ENCODE results near the gene CARMIL3.

CARMIL3 gene

DNA sequence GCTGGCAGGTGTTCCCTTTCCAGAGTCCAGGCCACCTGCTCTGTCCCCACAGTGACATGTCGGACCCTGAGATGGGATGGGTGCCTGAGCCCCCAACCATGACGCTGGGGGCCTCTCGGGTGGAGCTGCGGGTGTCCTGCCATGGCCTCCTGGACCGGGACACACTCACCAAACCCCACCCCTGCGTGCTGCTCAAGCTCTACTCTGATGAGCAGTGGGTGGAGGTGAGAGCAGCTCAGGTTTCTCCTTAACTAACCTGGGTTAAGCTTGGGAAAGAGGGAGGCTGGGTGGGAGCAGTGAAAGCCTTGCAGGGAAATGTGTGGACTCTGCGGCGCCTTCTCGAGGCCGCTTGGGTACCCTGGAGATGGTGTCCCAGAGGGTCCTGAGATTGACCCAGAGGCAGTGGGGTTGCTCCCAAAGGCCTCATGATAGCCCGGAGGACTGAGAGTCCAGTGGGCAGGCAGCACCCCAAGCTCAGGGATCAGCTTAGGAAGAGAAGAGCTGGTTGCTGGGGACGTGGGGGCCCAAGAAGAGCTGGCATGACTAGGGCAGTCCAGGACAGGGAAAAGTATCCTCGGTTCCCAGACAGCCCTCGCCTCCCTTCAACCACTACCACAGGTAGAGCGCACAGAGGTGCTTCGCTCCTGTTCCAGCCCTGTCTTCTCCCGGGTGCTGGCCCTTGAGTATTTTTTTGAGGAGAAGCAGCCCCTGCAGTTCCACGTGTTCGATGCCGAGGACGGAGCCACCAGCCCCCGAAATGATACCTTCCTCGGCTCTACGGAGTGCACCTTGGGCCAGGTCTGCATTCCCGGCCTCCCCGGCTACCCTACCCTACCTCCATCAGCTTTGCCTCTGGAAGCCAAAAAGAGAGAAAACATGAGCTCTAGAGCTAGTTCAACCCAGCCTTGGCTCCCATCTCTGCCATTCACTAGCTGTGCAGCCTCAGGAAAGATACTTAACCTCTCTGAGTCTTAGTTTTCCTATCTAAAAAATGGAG, 21.4 kb downstream of the CARMIL3 start:
- no peak for ATAC-seq
- TF ChIP-seq ZNF70 (CRISPR knock-in tag; IDR thresholded peaks at IDR 0.05), result no peak
- no peak for TF ChIP-seq OSR1 (CRISPR knock-in tag; IDR thresholded peaks at IDR 0.05)
- no peak for TF ChIP-seq ARNTL (CRISPR knock-in tag; IDR thresholded peaks at IDR 0.05; ENCODE audit: borderline replicate concordance, low read depth)

DNA sequence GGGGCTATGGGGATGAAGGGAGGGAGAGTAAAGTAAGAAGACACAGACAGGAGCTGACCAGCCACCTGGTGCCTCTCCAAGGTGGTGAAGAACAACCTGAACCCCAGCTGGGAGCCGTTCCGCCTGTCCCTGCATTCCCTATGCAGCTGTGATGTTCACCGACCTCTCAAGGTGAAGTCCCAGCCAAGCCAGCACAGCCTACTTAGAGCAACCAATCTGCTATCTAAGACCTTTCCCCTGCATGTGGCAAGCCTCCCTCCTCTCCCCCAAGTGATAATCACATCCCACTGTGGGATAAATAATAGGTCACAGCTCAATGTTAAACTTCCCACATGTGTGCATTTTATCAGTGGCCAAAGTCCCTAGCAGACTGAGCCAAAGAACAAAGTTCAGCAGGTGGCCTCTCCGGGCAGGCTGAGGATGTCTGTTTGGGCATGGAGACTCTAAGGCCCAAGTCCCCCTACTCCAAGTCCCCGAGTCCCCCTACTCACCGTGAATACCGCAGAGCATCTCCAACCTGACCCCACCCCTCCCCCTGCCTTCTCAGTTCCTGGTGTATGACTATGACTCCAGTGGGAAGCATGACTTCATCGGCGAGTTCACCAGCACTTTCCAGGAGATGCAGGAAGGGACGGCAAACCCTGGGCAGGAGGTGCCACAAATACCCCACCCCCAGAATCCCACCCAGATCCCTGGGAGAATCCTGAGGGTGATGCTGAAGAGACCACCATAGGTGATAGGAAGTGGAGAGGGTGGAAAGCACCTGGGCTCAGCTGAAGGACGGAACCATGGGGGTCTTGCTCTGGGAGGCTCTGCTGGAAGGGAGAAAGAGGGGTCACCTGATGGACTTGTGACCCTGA, 23.0 kb downstream of the CARMIL3 start:
- ATAC-seq, result no peak
- TF ChIP-seq, protein P1, sequence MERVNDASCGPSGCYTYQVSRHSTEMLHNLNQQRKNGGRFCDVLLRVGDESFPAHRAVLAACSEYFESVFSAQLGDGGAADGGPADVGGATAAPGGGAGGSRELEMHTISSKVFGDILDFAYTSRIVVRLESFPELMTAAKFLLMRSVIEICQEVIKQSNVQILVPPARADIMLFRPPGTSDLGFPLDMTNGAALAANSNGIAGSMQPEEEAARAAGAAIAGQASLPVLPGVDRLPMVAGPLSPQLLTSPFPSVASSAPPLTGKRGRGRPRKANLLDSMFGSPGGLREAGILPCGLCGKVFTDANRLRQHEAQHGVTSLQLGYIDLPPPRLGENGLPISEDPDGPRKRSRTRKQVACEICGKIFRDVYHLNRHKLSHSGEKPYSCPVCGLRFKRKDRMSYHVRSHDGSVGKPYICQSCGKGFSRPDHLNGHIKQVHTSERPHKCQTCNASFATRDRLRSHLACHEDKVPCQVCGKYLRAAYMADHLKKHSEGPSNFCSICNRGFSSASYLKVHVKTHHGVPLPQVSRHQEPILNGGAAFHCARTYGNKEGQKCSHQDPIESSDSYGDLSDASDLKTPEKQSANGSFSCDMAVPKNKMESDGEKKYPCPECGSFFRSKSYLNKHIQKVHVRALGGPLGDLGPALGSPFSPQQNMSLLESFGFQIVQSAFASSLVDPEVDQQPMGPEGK (CRISPR knock-in tag; IDR thresholded peaks at IDR 0.05; ENCODE audit: borderline replicate concordance), result no peak
- TF ChIP-seq BACH2 (CRISPR knock-in tag; IDR thresholded peaks at IDR 0.05; ENCODE audit: borderline replicate concordance), result no peak
- no peak for TF ChIP-seq ZNF70 (CRISPR knock-in tag; IDR thresholded peaks at IDR 0.05)

DNA sequence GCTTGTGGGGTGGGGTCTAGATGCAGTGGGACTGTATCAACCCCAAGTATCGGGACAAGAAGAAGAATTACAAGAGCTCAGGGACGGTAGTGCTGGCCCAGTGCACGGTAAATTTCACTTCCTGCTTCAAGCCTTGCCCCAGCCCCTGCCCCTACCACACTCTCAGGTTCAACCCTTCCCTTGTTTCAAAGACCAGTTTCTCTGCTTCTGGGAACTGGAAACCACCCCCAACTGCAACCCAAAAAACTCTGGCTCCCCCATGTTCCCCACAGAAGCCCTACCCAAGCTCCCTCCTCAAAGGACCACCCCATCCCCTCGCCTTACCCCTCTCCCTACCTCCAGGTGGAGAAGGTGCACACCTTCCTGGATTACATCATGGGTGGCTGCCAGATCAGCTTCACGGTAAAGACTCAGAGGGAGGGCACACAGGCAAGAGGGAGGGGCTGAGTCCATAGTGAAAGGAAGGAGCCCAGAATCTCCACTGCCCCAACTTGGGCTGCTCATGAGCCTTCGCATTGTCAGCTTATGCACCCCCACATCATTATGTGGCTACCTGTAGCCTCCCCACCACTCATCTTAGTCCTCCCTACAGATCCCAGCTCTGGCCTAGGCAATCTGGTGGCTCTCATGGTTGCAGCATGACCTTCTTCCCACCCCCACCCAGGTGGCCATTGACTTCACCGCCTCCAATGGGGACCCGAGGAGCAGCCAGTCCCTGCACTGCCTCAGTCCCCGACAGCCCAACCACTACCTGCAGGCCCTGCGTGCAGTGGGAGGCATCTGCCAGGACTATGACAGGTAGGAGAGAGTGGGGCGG, 23.9 kb downstream of the CARMIL3 start:
- no peak for ATAC-seq
- TF ChIP-seq, protein P2, sequence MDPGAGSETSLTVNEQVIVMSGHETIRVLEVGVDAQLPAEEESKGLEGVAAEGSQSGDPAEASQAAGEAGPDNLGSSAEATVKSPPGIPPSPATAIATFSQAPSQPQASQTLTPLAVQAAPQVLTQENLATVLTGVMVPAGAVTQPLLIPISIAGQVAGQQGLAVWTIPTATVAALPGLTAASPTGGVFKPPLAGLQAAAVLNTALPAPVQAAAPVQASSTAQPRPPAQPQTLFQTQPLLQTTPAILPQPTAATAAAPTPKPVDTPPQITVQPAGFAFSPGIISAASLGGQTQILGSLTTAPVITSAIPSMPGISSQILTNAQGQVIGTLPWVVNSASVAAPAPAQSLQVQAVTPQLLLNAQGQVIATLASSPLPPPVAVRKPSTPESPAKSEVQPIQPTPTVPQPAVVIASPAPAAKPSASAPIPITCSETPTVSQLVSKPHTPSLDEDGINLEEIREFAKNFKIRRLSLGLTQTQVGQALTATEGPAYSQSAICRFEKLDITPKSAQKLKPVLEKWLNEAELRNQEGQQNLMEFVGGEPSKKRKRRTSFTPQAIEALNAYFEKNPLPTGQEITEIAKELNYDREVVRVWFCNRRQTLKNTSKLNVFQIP (CRISPR knock-in tag; IDR thresholded peaks at IDR 0.05; ENCODE audit: borderline replicate concordance, low read depth), result no peak
- no peak for TF ChIP-seq ZFP30 (CRISPR knock-in tag; IDR thresholded peaks at IDR 0.05)
- no peak for TF ChIP-seq CSDC2 (CRISPR knock-in tag; IDR thresholded peaks at IDR 0.05)
- TF ChIP-seq SNAI2 (CRISPR knock-in tag; IDR thresholded peaks at IDR 0.05), result no peak
- TF ChIP-seq, protein P1 (CRISPR knock-in tag; IDR thresholded peaks at IDR 0.05; ENCODE audit: borderline replicate concordance), result no peak
- TF ChIP-seq ZNF70 (CRISPR knock-in tag; IDR thresholded peaks at IDR 0.05), result no peak
- TF ChIP-seq, protein P3, sequence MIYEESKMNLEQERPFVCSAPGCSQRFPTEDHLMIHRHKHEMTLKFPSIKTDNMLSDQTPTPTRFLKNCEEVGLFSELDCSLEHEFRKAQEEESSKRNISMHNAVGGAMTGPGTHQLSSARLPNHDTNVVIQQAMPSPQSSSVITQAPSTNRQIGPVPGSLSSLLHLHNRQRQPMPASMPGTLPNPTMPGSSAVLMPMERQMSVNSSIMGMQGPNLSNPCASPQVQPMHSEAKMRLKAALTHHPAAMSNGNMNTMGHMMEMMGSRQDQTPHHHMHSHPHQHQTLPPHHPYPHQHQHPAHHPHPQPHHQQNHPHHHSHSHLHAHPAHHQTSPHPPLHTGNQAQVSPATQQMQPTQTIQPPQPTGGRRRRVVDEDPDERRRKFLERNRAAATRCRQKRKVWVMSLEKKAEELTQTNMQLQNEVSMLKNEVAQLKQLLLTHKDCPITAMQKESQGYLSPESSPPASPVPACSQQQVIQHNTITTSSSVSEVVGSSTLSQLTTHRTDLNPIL (CRISPR knock-in tag; IDR thresholded peaks at IDR 0.05; ENCODE audit: low read depth), result no peak
- no peak for TF ChIP-seq RARB (CRISPR knock-in tag; IDR thresholded peaks at IDR 0.05)
- no peak for TF ChIP-seq ZC3H10 (CRISPR knock-in tag; IDR thresholded peaks at IDR 0.05)
- TF ChIP-seq, protein P4, sequence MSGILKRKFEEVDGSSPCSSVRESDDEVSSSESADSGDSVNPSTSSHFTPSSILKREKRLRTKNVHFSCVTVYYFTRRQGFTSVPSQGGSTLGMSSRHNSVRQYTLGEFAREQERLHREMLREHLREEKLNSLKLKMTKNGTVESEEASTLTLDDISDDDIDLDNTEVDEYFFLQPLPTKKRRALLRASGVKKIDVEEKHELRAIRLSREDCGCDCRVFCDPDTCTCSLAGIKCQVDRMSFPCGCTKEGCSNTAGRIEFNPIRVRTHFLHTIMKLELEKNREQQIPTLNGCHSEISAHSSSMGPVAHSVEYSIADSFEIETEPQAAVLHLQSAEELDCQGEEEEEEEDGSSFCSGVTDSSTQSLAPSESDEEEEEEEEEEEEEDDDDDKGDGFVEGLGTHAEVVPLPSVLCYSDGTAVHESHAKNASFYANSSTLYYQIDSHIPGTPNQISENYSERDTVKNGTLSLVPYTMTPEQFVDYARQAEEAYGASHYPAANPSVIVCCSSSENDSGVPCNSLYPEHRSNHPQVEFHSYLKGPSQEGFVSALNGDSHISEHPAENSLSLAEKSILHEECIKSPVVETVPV (CRISPR knock-in tag; IDR thresholded peaks at IDR 0.05), result no peak
- TF ChIP-seq, protein P5, sequence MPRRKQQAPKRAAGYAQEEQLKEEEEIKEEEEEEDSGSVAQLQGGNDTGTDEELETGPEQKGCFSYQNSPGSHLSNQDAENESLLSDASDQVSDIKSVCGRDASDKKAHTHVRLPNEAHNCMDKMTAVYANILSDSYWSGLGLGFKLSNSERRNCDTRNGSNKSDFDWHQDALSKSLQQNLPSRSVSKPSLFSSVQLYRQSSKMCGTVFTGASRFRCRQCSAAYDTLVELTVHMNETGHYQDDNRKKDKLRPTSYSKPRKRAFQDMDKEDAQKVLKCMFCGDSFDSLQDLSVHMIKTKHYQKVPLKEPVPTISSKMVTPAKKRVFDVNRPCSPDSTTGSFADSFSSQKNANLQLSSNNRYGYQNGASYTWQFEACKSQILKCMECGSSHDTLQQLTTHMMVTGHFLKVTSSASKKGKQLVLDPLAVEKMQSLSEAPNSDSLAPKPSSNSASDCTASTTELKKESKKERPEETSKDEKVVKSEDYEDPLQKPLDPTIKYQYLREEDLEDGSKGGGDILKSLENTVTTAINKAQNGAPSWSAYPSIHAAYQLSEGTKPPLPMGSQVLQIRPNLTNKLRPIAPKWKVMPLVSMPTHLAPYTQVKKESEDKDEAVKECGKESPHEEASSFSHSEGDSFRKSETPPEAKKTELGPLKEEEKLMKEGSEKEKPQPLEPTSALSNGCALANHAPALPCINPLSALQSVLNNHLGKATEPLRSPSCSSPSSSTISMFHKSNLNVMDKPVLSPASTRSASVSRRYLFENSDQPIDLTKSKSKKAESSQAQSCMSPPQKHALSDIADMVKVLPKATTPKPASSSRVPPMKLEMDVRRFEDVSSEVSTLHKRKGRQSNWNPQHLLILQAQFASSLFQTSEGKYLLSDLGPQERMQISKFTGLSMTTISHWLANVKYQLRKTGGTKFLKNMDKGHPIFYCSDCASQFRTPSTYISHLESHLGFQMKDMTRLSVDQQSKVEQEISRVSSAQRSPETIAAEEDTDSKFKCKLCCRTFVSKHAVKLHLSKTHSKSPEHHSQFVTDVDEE (CRISPR knock-in tag; IDR thresholded peaks at IDR 0.05), result no peak
- TF ChIP-seq TOX (CRISPR knock-in tag; IDR thresholded peaks at IDR 0.05; ENCODE audit: borderline replicate concordance), result no peak
- TF ChIP-seq ZNF8 (CRISPR knock-in tag; IDR thresholded peaks at IDR 0.05), result no peak
- TF ChIP-seq ZNF565 (CRISPR knock-in tag; conservative IDR thresholded peaks at IDR 0.05; ENCODE audit: low read depth), result no peak

Data from SK-N-SH treated with all-trans-retinoic acid at 6 μM for 48 hours (cell line).